Mammary epithelial cell (primary cell): ENCODE measurements around the gene RIPPLY3.

ENCODE experiments used
- CTCF ChIP-seq, 2 donors: IDR thresholded peaks in 1 of 2; conservative IDR thresholded peaks in 1 of 2; 2 replicates each; pipeline ENCODE4 v1.5.1; 2011 to 2012; ENCODE audit warnings: inconsistent platforms in 2 of 2, low read length in 2 of 2, mild to moderate bottlenecking in 2 of 2, control low read depth in 1 of 2, low read depth in 1 of 2; ENCODE audit not compliant: insufficient read depth in 1 of 2; ENCODE audit errors: extremely low read depth in 1 of 2
- EZH2 ChIP-seq: IDR thresholded peaks from 2 replicates; pipeline ENCODE4 v1.6.1; 2012; ENCODE audit warnings: low read length, inconsistent platforms, borderline replicate concordance

GRCh38 chr21:36981977-36982700, 24.4 kb upstream of the RIPPLY3 start:
- no peak for TF ChIP-seq CTCF (conservative IDR thresholded peaks at IDR 0.05 in 1 of 2, IDR thresholded peaks at IDR 0.05 in 1 of 2; ENCODE audit: extremely low read depth in 1 of 2, insufficient read depth in 1 of 2, low read depth in 1 of 2, low read length in 2 of 2)
- no peak for TF ChIP-seq EZH2
